GM13977 (cell line): ENCODE data around the gene KLHL40.

Experiments used
- DNase-seq: peaks from one replicate; pipeline ENCODE4 v3.0.0; 2012; ENCODE audit warnings: low spot score
- CTCF ChIP-seq: IDR thresholded peaks from 2 replicates; pipeline ENCODE4 v1.5.1; 2012; ENCODE audit warnings: mild to moderate bottlenecking, control low read depth; ENCODE audit not compliant: insufficient read depth; ENCODE audit errors: extremely low read depth, missing control alignments
- in situ Hi-C: fragments of 300-500 bp; cut with MboI; formaldehyde crosslinking; loops from one replicate; pipeline ENCODE4 v1.12.0; 2022; ENCODE audit warnings: low sequenced_read_pairs, low pct_unique_long_range_greater_than_20kb, mixed read lengths, inconsistent platforms; ENCODE audit not compliant: unreplicated experiment

Gene KLHL40

GRCh38 chr3:42728056-42728455 is 42.7 kb downstream of the KLHL40 start:
- TF ChIP-seq CTCF = no peak
- in situ Hi-C loops = no loop called here
- DNase-seq = no peak

DNA sequence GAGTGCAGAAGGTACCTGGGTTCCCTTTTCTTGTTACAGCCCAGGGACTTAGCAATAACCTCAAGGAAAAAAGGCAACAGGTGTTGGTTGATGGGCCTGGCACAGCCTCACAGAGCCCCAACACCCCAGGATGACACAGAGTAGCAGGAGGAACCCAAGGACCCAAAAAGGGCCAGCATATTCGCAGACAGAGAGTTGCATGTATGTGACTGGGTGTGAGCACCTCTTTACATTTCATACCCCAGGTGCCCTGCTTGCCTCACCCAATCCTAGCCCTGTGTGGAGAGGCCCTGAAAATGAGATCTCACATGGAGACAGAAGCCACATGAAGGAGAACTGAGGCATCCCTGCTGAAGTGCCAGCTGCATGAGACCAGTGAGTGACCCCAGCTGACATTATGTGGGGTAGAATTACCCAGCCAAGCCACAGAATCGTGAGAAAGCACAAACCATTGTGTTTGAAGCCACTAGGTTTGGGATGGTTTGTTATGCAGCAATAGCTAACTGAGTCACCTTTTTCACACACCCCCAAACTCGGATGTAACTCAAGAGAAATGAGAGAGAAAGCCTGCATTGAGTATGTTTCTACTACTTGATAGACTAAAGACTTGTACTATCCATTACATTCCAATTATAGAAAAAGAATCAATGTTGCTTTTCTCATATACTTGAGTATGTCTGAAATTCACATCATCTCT is 43.5 kb downstream of the KLHL40 start:
- in situ Hi-C loops = no loop called here
- TF ChIP-seq CTCF = no peak
- no peak for DNase-seq

DNA sequence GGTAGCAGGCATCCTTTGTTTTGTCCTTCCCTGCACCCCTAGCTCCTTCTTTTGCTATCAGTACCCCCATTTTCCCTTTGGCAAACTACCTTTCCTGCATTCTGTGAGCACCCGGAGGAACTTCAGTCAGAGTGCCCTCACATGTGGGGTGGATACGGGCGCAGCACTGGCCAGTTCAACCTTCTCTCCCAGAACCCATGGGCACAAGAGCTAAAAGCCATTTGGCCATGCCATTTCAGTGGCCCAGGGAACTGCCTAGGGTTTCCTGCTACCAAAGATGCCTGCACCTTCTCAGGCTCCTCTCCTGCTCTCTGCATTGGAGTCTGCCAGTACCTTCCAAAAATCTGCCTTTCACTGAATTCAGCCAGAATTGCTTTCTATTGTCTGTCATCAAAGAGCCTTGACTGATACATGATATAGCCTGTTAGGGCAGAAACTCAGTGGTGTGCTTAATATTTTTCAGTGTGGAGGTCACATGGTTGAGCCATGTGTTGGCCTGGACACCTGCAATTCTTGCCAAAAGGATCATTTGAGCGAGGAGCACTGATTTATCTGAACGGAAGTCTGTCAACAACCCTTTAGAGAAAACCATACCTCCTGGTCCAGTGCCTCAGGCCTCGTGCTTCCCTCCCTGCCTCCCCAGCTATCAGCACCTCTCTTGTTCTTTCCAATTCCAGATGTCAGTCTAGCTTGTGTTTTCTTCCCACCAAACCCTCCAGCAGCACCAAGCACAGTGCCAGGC is 44.2 kb downstream of the KLHL40 start:
- TF ChIP-seq CTCF = no peak
- DNase-seq = no peak
- in situ Hi-C loops = no loop called here

DNA sequence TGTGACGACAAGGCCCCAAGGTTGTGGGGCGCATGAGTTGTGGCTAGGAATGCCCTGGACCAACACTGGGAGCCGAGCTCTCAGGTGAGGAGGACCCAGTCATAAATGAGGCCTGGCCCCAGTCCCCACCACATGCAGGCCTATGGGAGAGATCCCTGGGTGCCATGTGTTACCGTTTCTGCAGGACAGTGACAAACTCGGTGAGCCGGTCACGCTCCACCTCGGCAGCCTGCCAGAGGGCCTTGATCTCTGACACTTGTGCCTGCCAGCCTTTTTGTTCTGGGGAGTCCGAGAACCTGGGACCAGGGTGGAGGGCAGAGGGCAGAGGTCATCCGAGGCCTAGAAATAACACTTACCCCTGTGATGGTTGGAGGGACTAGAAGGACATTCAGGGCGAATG is 45.0 kb downstream of the KLHL40 start:
- in situ Hi-C loops = no loop called here
- DNase-seq = no peak
- no peak for TF ChIP-seq CTCF

DNA sequence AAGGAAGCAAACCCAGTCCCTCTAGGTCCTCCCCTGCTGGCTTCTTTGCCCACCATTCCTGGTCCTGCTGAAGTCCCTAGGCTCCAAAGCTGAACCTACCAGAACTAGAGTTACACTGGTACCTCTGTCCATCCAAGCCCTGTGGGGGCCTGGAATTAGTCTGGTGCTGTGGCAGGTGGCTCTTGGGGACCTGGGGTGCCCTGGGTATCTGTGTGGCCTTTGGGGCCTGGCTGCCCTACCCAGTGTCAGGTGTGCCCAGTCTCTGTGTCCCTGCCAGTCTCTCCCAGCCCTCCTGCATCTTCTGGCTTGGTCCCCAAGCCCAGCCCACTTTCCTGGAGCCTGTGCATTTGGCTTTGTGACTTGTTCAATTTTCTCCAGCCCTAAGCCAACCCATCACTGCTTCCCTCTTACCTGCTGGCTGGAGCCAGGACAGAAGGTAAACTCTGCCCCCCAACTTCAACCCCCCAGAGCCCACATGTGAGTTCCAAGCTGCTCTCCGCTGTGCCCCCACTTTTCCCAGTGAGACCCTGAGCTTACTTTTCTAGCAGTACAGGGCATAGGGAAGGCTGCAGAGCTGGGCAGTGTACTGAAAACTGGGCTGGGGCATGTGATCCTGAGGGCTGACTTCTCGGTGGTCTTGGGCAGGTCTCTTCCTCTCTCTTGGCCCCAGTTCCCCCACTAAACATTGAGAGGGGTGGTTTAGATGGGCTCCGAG is 45.5 kb downstream of the KLHL40 start:
- TF ChIP-seq CTCF = no peak
- DNase-seq = no peak
- in situ Hi-C loops = no loop called here

- in situ Hi-C loops = no loop called here
- DNase-seq = no peak
- TF ChIP-seq CTCF = no peak
Observed at GRCh38 chr3:42731476-42732195, 46.3 kb downstream of the KLHL40 start.
